OCI-LY7 (cell line): ENCODE data around the gene FBH1. TPM values are rescaled to one million over a fixed set of nuclear protein-coding genes. Genes with fewer than 3 reads are reported as not detected.

Source experiments
- BruUV-seq: library from RNA; stranded (reverse); fragments of 400-500 nt; replicated peaks from 2 replicates; lab custom pipeline; 2021; lab: Mats Ljungman, UMichigan
- CTCF ChIA-PET: fragments of 300-600 bp; sonication (Branson Sonifier 250); formaldehyde crosslinking; loops from one replicate; lab custom pipeline; 2022; ENCODE audit warnings: antibody characterized with exemption; ENCODE audit not compliant: unreplicated experiment; lab: Charles Lee
- POLR2A ChIA-PET: fragments of 300-600 bp; sonication (Branson Sonifier 250); formaldehyde crosslinking; loops from one replicate; lab custom pipeline; 2022; ENCODE audit warnings: antibody characterized with exemption; lab: Charles Lee
- DNase-seq: peaks from one replicate; pipeline ENCODE4 v3.0.0-alpha.2; 2015; ENCODE audit warnings: low spot score
- H2AFZ ChIP-seq: fragments of 200-600 bp; sonication (generic), shearing (Covaris generic); 2 replicates; pipeline ENCODE4 v1.6.1; 2014; ENCODE audit warnings: mild to moderate bottlenecking, antibody characterized with exemption, low read length, moderate library complexity
- H3K27ac ChIP-seq: fragments of 200-600 bp; sonication (generic); 2 replicates; pipeline ENCODE4 v1.5.1; 2014; ENCODE audit warnings: mixed run types, low read depth, mild to moderate bottlenecking, moderate library complexity, low read length, inconsistent platforms; ENCODE audit not compliant: poor library complexity, severe bottlenecking
- H3K36me3 ChIP-seq: fragments of 200-600 bp; sonication (generic); 2 replicates; pipeline ENCODE4 v1.6.1; 2014; ENCODE audit warnings: mild to moderate bottlenecking, antibody characterized with exemption, low read length, moderate library complexity, mixed read lengths; ENCODE audit not compliant: insufficient read depth
- H3K4me1 ChIP-seq: fragments of 200-600 bp; sonication (generic); 2 replicates; pipeline ENCODE4 v1.5.1; 2014; ENCODE audit warnings: mild to moderate bottlenecking, low read length; ENCODE audit not compliant: insufficient read depth, poor library complexity, severe bottlenecking
- H3K4me2 ChIP-seq: fragments of 200-600 bp; sonication (generic); 2 replicates; pipeline ENCODE4 v1.6.1; 2014; ENCODE audit warnings: mild to moderate bottlenecking, low read length
- H3K4me3 ChIP-seq: fragments of 200-600 bp; sonication (generic); 2 replicates; pipeline ENCODE4 v1.5.1; 2014; ENCODE audit warnings: mild to moderate bottlenecking, low read depth, low read length; ENCODE audit not compliant: poor library complexity, severe bottlenecking
- H3K79me2 ChIP-seq: fragments of 200-600 bp; sonication (generic); 2 replicates; pipeline ENCODE4 v1.6.1; 2016; ENCODE audit warnings: low read depth, mild to moderate bottlenecking, low read length, moderate library complexity, mixed read lengths; ENCODE audit not compliant: insufficient read depth
- H3K9me2 ChIP-seq: fragments of 200-600 bp; sonication (generic); 2 replicates; pipeline ENCODE4 v1.6.1; 2016; ENCODE audit warnings: mild to moderate bottlenecking, low read length, mixed read lengths; ENCODE audit not compliant: insufficient read depth
- H3K9me3 ChIP-seq: fragments of 200-600 bp; sonication (generic); 2 replicates; pipeline ENCODE4 v1.6.1; 2014; ENCODE audit warnings: mild to moderate bottlenecking, mixed run types, low read length, mixed read lengths
- H4K20me1 ChIP-seq: fragments of 200-600 bp; sonication (generic); 2 replicates; pipeline ENCODE4 v1.6.1; 2014; ENCODE audit warnings: mild to moderate bottlenecking, antibody characterized with exemption, low read length, moderate library complexity, mixed read lengths; ENCODE audit not compliant: insufficient read depth
- EZH2phosphoT487 ChIP-seq: fragments of 200-600 bp; sonication (generic); IDR thresholded peaks from 2 replicates; pipeline ENCODE4 v1.6.1; 2018; ENCODE audit warnings: low read depth, borderline replicate concordance, mild to moderate bottlenecking, mixed run types, antibody characterized with exemption, low read length, moderate library complexity, mixed read lengths
- intact Hi-C: fragments of 100-400 bp; cut with micrococcal nuclease; formaldehyde crosslinking; loops from one replicate; pipeline ENCODE4 v1.10.0; 2022; ENCODE audit not compliant: unreplicated experiment
- total RNA-seq, 2 experiments: library from RNA; depleted of rRNA in 1 of 2; stranded (reverse); fragments of >200 nt in 1 of 2; shearing (Covaris generic) in 1 of 2; gene quantifications; 2 replicates each; pipeline ENCODE4 v1.2.3, GENCODE V29; 2014 to 2022
- TF ChIP-seq, protein P1 (sequence below): fragments of 200-600 bp; sonication (generic); conservative IDR thresholded peaks from 2 replicates; pipeline ENCODE4 v1.5.1; 2014; ENCODE audit warnings: mild to moderate bottlenecking, antibody characterized with exemption, low read length, moderate library complexity, mixed read lengths

The FBH1 gene
- total RNA-seq, 2 experiments from 2014 or later = 58.1 to 65.6 TPM

DNA sequence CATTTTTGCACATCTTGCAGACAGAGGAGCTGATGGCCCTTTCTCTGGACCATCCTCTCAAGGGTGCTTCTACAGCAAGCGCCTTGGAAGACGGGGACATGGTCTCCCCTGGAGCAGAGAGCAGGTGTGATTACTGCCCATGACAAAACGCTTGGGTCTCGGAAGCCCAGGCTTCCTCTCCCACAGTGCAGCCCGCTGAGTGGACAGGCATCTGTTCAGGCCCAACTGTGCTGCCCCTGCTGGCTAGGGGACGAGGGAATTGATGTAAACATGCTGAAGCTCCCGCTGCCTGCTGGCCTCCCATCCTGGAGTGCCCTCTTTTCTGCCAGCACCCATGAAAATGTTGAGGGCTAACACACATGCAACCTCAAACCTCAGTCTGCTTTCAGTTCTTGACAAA, 73.0 kb downstream of the FBH1 start:
- Histone ChIP-seq H4K20me1 (no peaks in the 10 kb centered on the region), H3K27ac (no peak overlapping the region), H3K4me1 (no peaks in the 10 kb centered on the region), H3K4me2 (no peak overlapping the region), H3K36me3 (no peaks in the 10 kb centered on the region), H3K9me3 (no peaks in the 10 kb centered on the region), H3K4me3 (no peak overlapping the region), H3K79me2 (no peaks in the 10 kb centered on the region), H3K9me2 (no peaks in the 10 kb centered on the region), H2AFZ (no peak overlapping the region)
- no peak for DNase-seq
- intact Hi-C loops = no loop called here
- BruUV-seq = no TSS peak
- TF ChIP-seq EZH2phosphoT487 = no peak
- TF ChIP-seq, protein P1, sequence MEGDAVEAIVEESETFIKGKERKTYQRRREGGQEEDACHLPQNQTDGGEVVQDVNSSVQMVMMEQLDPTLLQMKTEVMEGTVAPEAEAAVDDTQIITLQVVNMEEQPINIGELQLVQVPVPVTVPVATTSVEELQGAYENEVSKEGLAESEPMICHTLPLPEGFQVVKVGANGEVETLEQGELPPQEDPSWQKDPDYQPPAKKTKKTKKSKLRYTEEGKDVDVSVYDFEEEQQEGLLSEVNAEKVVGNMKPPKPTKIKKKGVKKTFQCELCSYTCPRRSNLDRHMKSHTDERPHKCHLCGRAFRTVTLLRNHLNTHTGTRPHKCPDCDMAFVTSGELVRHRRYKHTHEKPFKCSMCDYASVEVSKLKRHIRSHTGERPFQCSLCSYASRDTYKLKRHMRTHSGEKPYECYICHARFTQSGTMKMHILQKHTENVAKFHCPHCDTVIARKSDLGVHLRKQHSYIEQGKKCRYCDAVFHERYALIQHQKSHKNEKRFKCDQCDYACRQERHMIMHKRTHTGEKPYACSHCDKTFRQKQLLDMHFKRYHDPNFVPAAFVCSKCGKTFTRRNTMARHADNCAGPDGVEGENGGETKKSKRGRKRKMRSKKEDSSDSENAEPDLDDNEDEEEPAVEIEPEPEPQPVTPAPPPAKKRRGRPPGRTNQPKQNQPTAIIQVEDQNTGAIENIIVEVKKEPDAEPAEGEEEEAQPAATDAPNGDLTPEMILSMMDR = no peak
- ChIA-PET CTCF (no interaction called here), POLR2A (interaction anchor here (0.6 kb wide), 1 partner anchor 13 kb away, joined by 3 read pairs; no protein-coding TSS in a partner anchor)

DNA sequence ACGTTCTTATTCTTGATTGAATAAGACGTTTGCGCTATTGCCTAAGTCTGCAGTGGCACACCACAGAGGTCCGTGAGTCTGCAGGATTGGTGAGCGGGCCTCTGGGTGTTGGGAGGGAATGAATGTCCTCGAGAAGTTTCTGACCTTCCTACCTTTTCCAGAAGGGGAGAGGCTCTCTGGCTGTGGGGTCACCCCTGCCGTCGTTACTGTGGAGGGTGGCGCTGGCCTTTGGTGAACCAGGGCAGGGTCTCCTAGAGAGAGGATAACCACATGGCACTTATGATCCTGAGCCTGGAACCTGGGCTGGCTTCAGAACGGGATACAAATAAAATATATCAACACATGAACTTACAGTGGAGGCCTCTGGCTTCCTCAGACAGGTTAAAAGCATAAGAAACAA, 73.5 kb downstream of the FBH1 start:
- no peaks in the 10 kb centered on the region for H4K20me1 ChIP-seq
- H2AFZ ChIP-seq = no peak overlapping the region
- H3K4me2 ChIP-seq = no peak overlapping the region
- no peaks in the 10 kb centered on the region for H3K4me1 ChIP-seq
- DNase-seq = no peak
- no peak for TF ChIP-seq EZH2phosphoT487
- TF ChIP-seq, protein P1 = no peak
- CTCF ChIA-PET = no interaction called here
- H3K9me3 ChIP-seq = no peaks in the 10 kb centered on the region
- POLR2A ChIA-PET = no interaction called here
- H3K79me2 ChIP-seq = no peaks in the 10 kb centered on the region
- intact Hi-C loops = no loop called here
- no peak overlapping the region for H3K4me3 ChIP-seq
- no peaks in the 10 kb centered on the region for H3K36me3 ChIP-seq
- no TSS peak for BruUV-seq
- H3K27ac ChIP-seq = no peak overlapping the region
- H3K9me2 ChIP-seq = no peaks in the 10 kb centered on the region

DNA sequence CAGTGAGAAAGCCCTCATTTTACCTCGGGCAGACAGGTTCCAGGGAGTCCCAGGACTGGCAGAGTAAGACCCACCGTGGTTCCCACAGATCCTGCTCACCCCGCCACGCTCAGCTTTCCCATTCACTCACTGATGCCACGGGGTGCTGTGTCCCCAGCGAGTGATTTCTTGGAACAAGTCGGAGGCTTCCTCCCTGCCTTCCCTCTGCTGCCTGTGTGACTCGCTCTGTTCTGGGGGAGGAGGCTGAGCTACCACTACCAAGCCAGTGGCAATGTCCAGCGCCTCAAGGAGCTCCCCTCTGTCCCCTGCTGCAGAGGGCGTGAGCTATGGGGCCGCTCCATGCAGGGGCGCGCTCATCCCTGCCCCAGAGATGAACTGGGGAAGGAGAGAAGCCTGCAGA, 74.7 kb downstream of the FBH1 start:
- no peak for DNase-seq
- BruUV-seq = no TSS peak
- ChIA-PET CTCF (no interaction called here), POLR2A (interaction anchor here (0.5 to 0.6 kb wide), 2 partner anchors 17 to 156 kb away, joined by 3 read pairs; no protein-coding TSS in a partner anchor)
- Histone ChIP-seq H3K9me2 (no peaks in the 10 kb centered on the region), H3K36me3 (no peaks in the 10 kb centered on the region), H3K27ac (no peak overlapping the region), H3K79me2 (no peaks in the 10 kb centered on the region), H4K20me1 (no peaks in the 10 kb centered on the region), H3K9me3 (no peaks in the 10 kb centered on the region), H3K4me2 (no peak overlapping the region), H2AFZ (no peak overlapping the region), H3K4me3 (no peak overlapping the region), H3K4me1 (no peaks in the 10 kb centered on the region)
- intact Hi-C loops = no loop called here
- TF ChIP-seq EZH2phosphoT487 = no peak
- TF ChIP-seq, protein P1 = no peak
